CD14-positive monocyte (primary cell): ENCODE data around the gene CDC25B. TPM values are rescaled to one million over a fixed set of nuclear protein-coding genes. Genes with fewer than 3 reads are reported as not detected.

ENCODE experiments used
- DNase-seq, 3 donors: peaks; one replicate each; pipeline ENCODE4 v3.0.0-alpha.2; 2011 to 2022
- H2AFZ ChIP-seq: 2 replicates; pipeline ENCODE4 v1.6.0; 2012; ENCODE audit warnings: mild to moderate bottlenecking, low read depth, low read length, inconsistent platforms; ENCODE audit not compliant: insufficient read depth, poor library complexity, severe bottlenecking
- H3K27ac ChIP-seq, 2 donors: 1 replicate in 1 of 2; 2 replicates in 1 of 2; pipeline ENCODE4 v1.5.1; 2012 to 2013; ENCODE audit warnings: low read length in 2 of 2, control low read depth in 1 of 2, inconsistent platforms in 1 of 2, low read depth in 1 of 2, mild to moderate bottlenecking in 1 of 2
- H3K27me3 ChIP-seq, 2 donors: one replicate each; pipeline versions ENCODE4 v1.6.0 to v1.6.1; 2011 to 2013; ENCODE audit warnings: low read length in 2 of 2; ENCODE audit not compliant: control insufficient read depth in 2 of 2, insufficient read depth in 2 of 2
- H3K36me3 ChIP-seq, 2 donors: replicated peaks in 1 of 2; 1 replicate in 1 of 2; 2 replicates in 1 of 2; pipeline versions ENCODE4 v1.5.1 to v1.6.1; 2012 to 2013; ENCODE audit warnings: low read length in 2 of 2, control low read depth in 1 of 2, inconsistent platforms in 1 of 2, mild to moderate bottlenecking in 1 of 2; ENCODE audit not compliant: insufficient read depth in 2 of 2, control insufficient read depth in 1 of 2
- H3K4me1 ChIP-seq, 2 donors: 1 replicate in 1 of 2; 2 replicates in 1 of 2; pipeline versions ENCODE4 v1.5.1 to v1.6.1; 2012 to 2013; ENCODE audit warnings: low read length in 2 of 2, control low read depth in 1 of 2, inconsistent platforms in 1 of 2, mild to moderate bottlenecking in 1 of 2, moderate library complexity in 1 of 2; ENCODE audit not compliant: insufficient read depth in 2 of 2, control insufficient read depth in 1 of 2
- H3K4me2 ChIP-seq: replicated peaks from 2 replicates; pipeline ENCODE3; 2012; ENCODE audit warnings: low read length, moderate library complexity, mild to moderate bottlenecking; ENCODE audit not compliant: poor library complexity, severe bottlenecking; ENCODE audit errors: extremely low read depth
- H3K4me3 ChIP-seq, 3 experiments: fragments of 200-600 bp in 1 of 3; sonication (generic) in 1 of 3; replicated peaks in 1 of 3; 1 replicate in 2 of 3; 2 replicates in 1 of 3; pipeline ENCODE4 v1.5.1; 2011 to 2013; ENCODE audit warnings: low read length in 3 of 3, mild to moderate bottlenecking in 3 of 3, control low read depth in 2 of 3, low read depth in 2 of 3, inconsistent platforms in 1 of 3, moderate library complexity in 1 of 3
- H3K79me2 ChIP-seq: 2 replicates; pipeline ENCODE4 v1.6.0; 2012; ENCODE audit warnings: mild to moderate bottlenecking, control low read depth, inconsistent platforms, low read length, moderate library complexity; ENCODE audit not compliant: insufficient read depth
- H3K9ac ChIP-seq: 2 replicates; pipeline ENCODE4 v1.6.0; 2017; ENCODE audit warnings: low read length, mild to moderate bottlenecking; ENCODE audit not compliant: insufficient read depth, poor library complexity, severe bottlenecking
- H3K9me3 ChIP-seq, 2 donors: replicated peaks in 1 of 2; 1 replicate in 1 of 2; 2 replicates in 1 of 2; pipeline versions ENCODE4 v1.5.1 to v1.6.1; 2012 to 2013; ENCODE audit warnings: low read length in 2 of 2, control low read depth in 1 of 2; ENCODE audit not compliant: control insufficient read depth in 1 of 2, insufficient read depth in 1 of 2
- H4K20me1 ChIP-seq: 2 replicates; pipeline ENCODE4 v1.6.0; 2012; ENCODE audit warnings: mild to moderate bottlenecking, low read length, control low read depth, moderate library complexity; ENCODE audit not compliant: insufficient read depth
- H3K27ac Mint-ChIP-seq, 7 donors: one replicate each; pipeline ENCODE4 v1.8.0; 2020; ENCODE audit warnings: mild to moderate bottlenecking in 7 of 7, mixed read lengths in 7 of 7, moderate library complexity in 6 of 7, inconsistent platforms in 2 of 7
- H3K27me3 Mint-ChIP-seq, 3 donors: one replicate each; pipeline ENCODE4 v1.8.0; 2021 to 2022; ENCODE audit warnings: low read depth in 3 of 3, mild to moderate bottlenecking in 3 of 3, mixed read lengths in 3 of 3, moderate library complexity in 3 of 3, inconsistent platforms in 1 of 3
- H3K36me3 Mint-ChIP-seq, 2 donors: one replicate each; pipeline ENCODE4 v1.8.0; 2020; ENCODE audit warnings: mixed read lengths in 2 of 2, inconsistent platforms in 1 of 2, mild to moderate bottlenecking in 1 of 2
- H3K4me1 Mint-ChIP-seq: one replicate; pipeline ENCODE4 v1.8.0; 2020; ENCODE audit warnings: mild to moderate bottlenecking, mixed read lengths
- H3K4me3 Mint-ChIP-seq, 2 donors: one replicate each; pipeline ENCODE4 v1.8.0; 2020; ENCODE audit warnings: mild to moderate bottlenecking in 2 of 2, mixed read lengths in 2 of 2, moderate library complexity in 1 of 2
- H3K9me3 Mint-ChIP-seq, 7 donors: one replicate each; pipeline ENCODE4 v1.8.0; 2020 to 2022; ENCODE audit warnings: mixed read lengths in 7 of 7, mild to moderate bottlenecking in 6 of 7, moderate library complexity in 6 of 7, inconsistent platforms in 2 of 7
- CTCF ChIP-seq: fragments of 200-600 bp; IDR thresholded peaks from one replicate; pipeline ENCODE4 v1.8.0; 2022; ENCODE audit warnings: antibody characterized with exemption, mild to moderate bottlenecking
- WGBS: methylation state at CpG from one replicate; pipeline ENCODE4 v1.1.5; 2013; ENCODE audit warnings: missing lambda C conversion rate; ENCODE audit not compliant: insufficient coverage; 5-methylcytosine and 5-hydroxymethylcytosine counted together
- intact Hi-C, 2 donors: fragments of 100-400 bp; cut with micrococcal nuclease; formaldehyde crosslinking; loops; one replicate each; pipeline versions ENCODE4 v1.15.0 to v1.15.1; 2023
- polyA plus RNA-seq, 3 donors: library from polyadenylated mRNA; depleted of rRNA in 1 of 3; unstranded in 2 of 3; stranded (reverse) in 1 of 3; fragments of 300-500 nt in 2 of 3; fragments of >200 nt in 1 of 3; fragmentation: Illumina TruSeq in 2 of 3; gene quantifications; 1 replicate in 2 of 3; 2 replicates in 1 of 3; pipeline ENCODE4 v1.2.3, GENCODE V29; 2012 to 2021

The CDC25B gene
- polyA plus RNA-seq, 3 donors, result 3.6 to 35.6 (median 4.0) TPM

GRCh38 chr20:3823881-3824280, 27.8 kb downstream of the CDC25B start:
- no peaks in the 10 kb centered on the region for H3K27me3 Mint-ChIP-seq
- Histone ChIP-seq H3K36me3 (peaks cover 41 to 68% of the 10 kb centered on the region in 2 donors), H3K4me1 (peaks cover 14 to 20% of the 10 kb centered on the region in 2 donors), H3K4me3 (no peak overlapping the region), H3K9me3 (no peaks in the 10 kb centered on the region), H3K79me2 (peaks cover 16% of the 10 kb centered on the region), H3K27me3 (no peaks in the 10 kb centered on the region), H4K20me1 (no peaks in the 10 kb centered on the region), H3K4me2 (no peak overlapping the region), H3K9ac (no peak overlapping the region), H2AFZ (no peak overlapping the region), H3K27ac (no peak overlapping the region)
- no peak overlapping the region for H3K4me3 Mint-ChIP-seq
- H3K4me1 Mint-ChIP-seq, result peaks cover 14% of the 10 kb centered on the region
- H3K27ac Mint-ChIP-seq, result peak overlapping the region in 1 of 7 donors; percentile 12
- 96% methylated on average over 20 of the region's 20 CpGs for WGBS
- no peak for TF ChIP-seq CTCF
- intact Hi-C loops, result loop anchor here in 1 of 2 donors (10.0 kb wide), 1 partner anchor 59 kb away; the partner anchor contains the start of gene ADISSP
- peak in 1 of 3 donors; percentile 3 for DNase-seq
- H3K9me3 Mint-ChIP-seq, result peaks cover 0 to 5% (median 0%) of the 10 kb centered on the region in 7 donors
- peaks cover 48 to 66% of the 10 kb centered on the region in 2 donors for H3K36me3 Mint-ChIP-seq

- peaks cover 0 to 5% (median 0%) of the 10 kb centered on the region in 7 donors for H3K9me3 Mint-ChIP-seq
- Histone ChIP-seq H3K9ac (no peak overlapping the region), H3K27ac (no peak overlapping the region), H3K4me2 (no peak overlapping the region), H2AFZ (no peak overlapping the region), H3K4me1 (peaks cover 7 to 8% of the 10 kb centered on the region in 2 donors), H4K20me1 (no peaks in the 10 kb centered on the region), H3K79me2 (peaks cover 16% of the 10 kb centered on the region), H3K36me3 (peaks cover 41 to 68% of the 10 kb centered on the region in 2 donors), H3K4me3 (no peak overlapping the region), H3K9me3 (no peaks in the 10 kb centered on the region), H3K27me3 (no peaks in the 10 kb centered on the region)
- intact Hi-C loops, result loop anchor here in 1 of 2 donors (10.0 kb wide), 1 partner anchor 61 kb away; the partner anchor contains the start of gene ADISSP
- peaks cover 9% of the 10 kb centered on the region for H3K4me1 Mint-ChIP-seq
- H3K27ac Mint-ChIP-seq, result peak overlapping the region in 1 of 7 donors; percentile 59
- peak in 1 of 3 donors; percentile 0 for DNase-seq
- no peak overlapping the region for H3K4me3 Mint-ChIP-seq
- no peaks in the 10 kb centered on the region for H3K27me3 Mint-ChIP-seq
- H3K36me3 Mint-ChIP-seq, result peaks cover 53 to 76% of the 10 kb centered on the region in 2 donors
- TF ChIP-seq CTCF, result no peak
- 87% methylated on average over 3 of the region's 7 CpGs for WGBS
Measured at GRCh38 chr20:3825526-3825925, 29.4 kb downstream of the CDC25B start.
